CD4-positive, alpha-beta T cell treated with Interleukin-2 at 100 ng/mL for 4 hours (primary cell): ENCODE measurements around the gene C16orf87.
A peak's percentile ranks its signal among the peaks of the same experiment; 100 is the strongest.

Source experiments
- DNase-seq: peaks from one replicate; pipeline ENCODE4 v3.0.0-alpha.2; 2020; ENCODE audit warnings: low spot score

C16orf87 gene

GRCh38 chr16:46843898-46844642 lies 13.1 kb upstream of the C16orf87 start:
- DNase-seq: no peak

GRCh38 chr16:46842192-46842895 lies 11.4 kb upstream of the C16orf87 start:
- no peak for DNase-seq

- DNase-seq: no peak
These were observed 9.0 kb upstream of the C16orf87 start for GRCh38 chr16:46839986-46840443.

GRCh38 chr16:46836534-46837530 lies 5.9 kb upstream of the C16orf87 start:
- no peak for DNase-seq

GRCh38 chr16:46833460-46833800 lies 2.5 kb upstream of the C16orf87 start:
- DNase-seq: no peak

- DNase-seq: no peak
These were observed 1.9 kb upstream of the C16orf87 start for GRCh38 chr16:46832757-46833459.

- peak; percentile 28 for DNase-seq
These were observed 521 bp downstream of the C16orf87 start for GRCh38 chr16:46830417-46830901.

GRCh38 chr16:46828943-46829342 lies 2.0 kb downstream of the C16orf87 start:
- DNase-seq: no peak

- DNase-seq: no peak
These were observed 2.7 kb downstream of the C16orf87 start for GRCh38 chr16:46828292-46828691.

GRCh38 chr16:46826631-46827030 lies 4.3 kb downstream of the C16orf87 start:
- no peak for DNase-seq

GRCh38 chr16:46822270-46822669 lies 8.7 kb downstream of the C16orf87 start:
- DNase-seq: no peak

GRCh38 chr16:46817961-46818360 lies 13.0 kb downstream of the C16orf87 start:
- no peak for DNase-seq

- DNase-seq: no peak
These were observed 16.2 kb downstream of the C16orf87 start for GRCh38 chr16:46814790-46815189.

GRCh38 chr16:46813611-46814010 lies 17.4 kb downstream of the C16orf87 start:
- no peak for DNase-seq

GRCh38 chr16:46812781-46813540 lies 18.0 kb downstream of the C16orf87 start:
- no peak for DNase-seq

- DNase-seq: no peak
These were observed 19.3 kb downstream of the C16orf87 start for GRCh38 chr16:46811682-46812081.

- DNase-seq: no peak
These were observed 22.0 kb downstream of the C16orf87 start for GRCh38 chr16:46808997-46809396.

GRCh38 chr16:46807336-46807735 lies 23.6 kb downstream of the C16orf87 start:
- DNase-seq: no peak

GRCh38 chr16:46803373-46803772 lies 27.6 kb downstream of the C16orf87 start:
- no peak for DNase-seq

- no peak for DNase-seq
These were observed 29.4 kb downstream of the C16orf87 start for GRCh38 chr16:46801428-46802049.
